ENCODE data around the gene SLC19A2. TPM values are rescaled to one million over a fixed set of nuclear protein-coding genes. Genes with fewer than 3 reads are reported as not detected.

Gene SLC19A2
- total RNA-seq, 1 donor from 2014 or later = 14.1 TPM

DNA sequence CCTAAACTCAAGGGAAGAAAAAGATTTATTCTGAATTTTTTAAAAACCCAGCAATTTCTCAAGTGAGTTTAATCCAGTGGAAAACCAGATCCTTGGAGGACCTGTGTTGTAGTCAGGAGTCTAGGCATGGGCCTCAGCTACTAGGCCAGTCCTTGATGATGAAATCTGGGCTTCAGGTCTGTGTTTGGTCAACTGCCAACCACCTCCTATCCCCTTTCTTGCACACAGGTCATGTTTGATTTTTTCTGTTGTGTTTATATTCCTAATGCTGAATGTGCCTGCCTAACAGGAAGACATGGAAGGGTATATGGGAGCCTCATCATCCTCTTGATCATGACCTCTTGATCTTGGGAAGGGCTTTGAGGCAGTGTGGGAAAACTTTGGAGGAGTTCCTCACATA is 38.2 kb upstream of the SLC19A2 start:
- no peak overlapping the region for H3K4me3 Mint-ChIP-seq (ENCODE audit: unreplicated experiment)

DNA sequence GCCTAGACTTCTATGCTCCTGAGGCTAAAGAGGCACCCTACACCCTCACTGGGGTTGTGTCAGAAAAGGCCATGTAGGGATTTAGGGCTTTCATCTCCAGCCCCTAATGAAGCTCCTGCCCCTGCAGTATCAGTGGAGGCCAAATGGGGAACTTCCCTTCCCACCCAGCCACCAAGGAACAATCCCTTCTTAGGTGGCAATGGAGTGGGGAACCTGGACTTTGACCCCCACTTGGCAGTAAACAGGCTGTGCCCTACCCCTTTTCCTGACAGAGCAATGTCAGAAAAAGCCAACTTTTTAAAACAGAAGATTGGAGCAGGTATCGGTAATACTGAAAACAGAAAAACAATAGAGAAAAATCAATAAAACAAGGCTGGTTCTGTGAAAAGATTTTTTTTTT is 35.5 kb upstream of the SLC19A2 start:
- H3K4me1 ChIP-seq (ENCODE audit: insufficient read depth, low read length) = no peaks in the 10 kb centered on the region

More for the DNA sequence above, 38.2 kb upstream of the SLC19A2 start:
- H3K27ac Mint-ChIP-seq (ENCODE audit: unreplicated experiment) = no peak overlapping the region
- no peak overlapping the region for H3K9ac ChIP-seq (ENCODE audit: low read length)
- no peak for TF ChIP-seq EZH2 (IDR thresholded peaks at IDR 0.05; ENCODE audit: insufficient read depth, low read length)
- TF ChIP-seq, protein P1, sequence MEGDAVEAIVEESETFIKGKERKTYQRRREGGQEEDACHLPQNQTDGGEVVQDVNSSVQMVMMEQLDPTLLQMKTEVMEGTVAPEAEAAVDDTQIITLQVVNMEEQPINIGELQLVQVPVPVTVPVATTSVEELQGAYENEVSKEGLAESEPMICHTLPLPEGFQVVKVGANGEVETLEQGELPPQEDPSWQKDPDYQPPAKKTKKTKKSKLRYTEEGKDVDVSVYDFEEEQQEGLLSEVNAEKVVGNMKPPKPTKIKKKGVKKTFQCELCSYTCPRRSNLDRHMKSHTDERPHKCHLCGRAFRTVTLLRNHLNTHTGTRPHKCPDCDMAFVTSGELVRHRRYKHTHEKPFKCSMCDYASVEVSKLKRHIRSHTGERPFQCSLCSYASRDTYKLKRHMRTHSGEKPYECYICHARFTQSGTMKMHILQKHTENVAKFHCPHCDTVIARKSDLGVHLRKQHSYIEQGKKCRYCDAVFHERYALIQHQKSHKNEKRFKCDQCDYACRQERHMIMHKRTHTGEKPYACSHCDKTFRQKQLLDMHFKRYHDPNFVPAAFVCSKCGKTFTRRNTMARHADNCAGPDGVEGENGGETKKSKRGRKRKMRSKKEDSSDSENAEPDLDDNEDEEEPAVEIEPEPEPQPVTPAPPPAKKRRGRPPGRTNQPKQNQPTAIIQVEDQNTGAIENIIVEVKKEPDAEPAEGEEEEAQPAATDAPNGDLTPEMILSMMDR (IDR thresholded peaks at IDR 0.05; ENCODE audit: insufficient read depth, low read depth, low read length) = no peak
- H3K9me3 Mint-ChIP-seq (ENCODE audit: unreplicated experiment) = no peaks in the 10 kb centered on the region
- H3K9me3 ChIP-seq (ENCODE audit: insufficient read depth, low read depth, low read length) = no peaks in the 10 kb centered on the region
- H2AFZ ChIP-seq (ENCODE audit: low read depth, low read length) = no peak overlapping the region
- no peaks in the 10 kb centered on the region for H3K27me3 Mint-ChIP-seq (ENCODE audit: low read depth, unreplicated experiment)
- no peak overlapping the region for H3K27ac ChIP-seq (ENCODE audit: low read depth, low read length)
- H3K4me3 ChIP-seq (ENCODE audit: insufficient read depth, low read depth, low read length) = no peak overlapping the region
- no peaks in the 10 kb centered on the region for H3K4me1 ChIP-seq (ENCODE audit: insufficient read depth, low read length)
- no peak overlapping the region for H3K4me2 ChIP-seq (ENCODE audit: low read length)
- FAIRE-seq (no peak), DNase-seq (ENCODE audit: low read depth) (no peak)
- H3K27me3 ChIP-seq (ENCODE audit: insufficient read depth, low read length) = no peaks in the 10 kb centered on the region
- H3K79me2 ChIP-seq (ENCODE audit: insufficient read depth, low read length) = no peaks in the 10 kb centered on the region
- no peaks in the 10 kb centered on the region for H3K36me3 ChIP-seq (ENCODE audit: insufficient read depth, low read length)
- H4K20me1 ChIP-seq (ENCODE audit: insufficient read depth, low read length) = no peaks in the 10 kb centered on the region
- H3K36me3 Mint-ChIP-seq (ENCODE audit: low read depth, unreplicated experiment) = no peaks in the 10 kb centered on the region
- H3K4me1 Mint-ChIP-seq (ENCODE audit: low read depth, unreplicated experiment) = peaks cover 7% of the 10 kb centered on the region

DNA sequence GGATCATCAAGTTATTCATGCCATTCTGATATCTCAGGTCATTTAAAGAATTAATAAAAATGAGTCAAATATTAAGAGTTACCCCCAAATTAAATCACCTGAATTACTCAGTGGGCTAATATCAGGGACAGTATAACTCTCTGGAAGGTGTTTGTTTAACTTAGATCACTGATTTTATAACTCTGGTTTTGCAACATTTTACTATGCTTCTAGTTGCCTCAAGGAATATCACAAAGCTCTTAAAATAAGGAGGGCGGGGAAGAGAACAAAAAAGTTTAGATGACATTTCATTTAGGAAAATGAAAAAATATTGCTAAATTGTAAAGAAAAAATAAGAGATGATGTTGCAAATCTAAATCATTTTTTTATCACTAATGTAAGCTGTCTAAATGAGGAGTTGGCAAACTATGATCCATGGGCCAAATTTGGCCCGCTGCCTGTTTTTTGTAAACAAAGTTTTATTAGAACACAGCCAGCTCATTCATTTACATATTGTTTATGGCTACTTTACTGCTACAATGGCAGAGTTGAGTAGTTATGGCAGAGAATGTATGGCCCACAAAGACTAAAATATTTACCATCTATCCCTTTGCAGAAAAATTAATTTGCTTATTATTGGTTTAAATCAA is 31.9 kb upstream of the SLC19A2 start:
- Histone ChIP-seq H2AFZ (ENCODE audit: low read depth, low read length) (no peak overlapping the region), H3K9ac (ENCODE audit: low read length) (no peak overlapping the region), H3K36me3 (ENCODE audit: insufficient read depth, low read length) (no peaks in the 10 kb centered on the region), H4K20me1 (ENCODE audit: insufficient read depth, low read length) (no peaks in the 10 kb centered on the region), H3K27ac (ENCODE audit: low read depth, low read length) (no peak overlapping the region), H3K27me3 (ENCODE audit: insufficient read depth, low read length) (no peaks in the 10 kb centered on the region), H3K4me1 (ENCODE audit: insufficient read depth, low read length) (no peaks in the 10 kb centered on the region), H3K9me3 (ENCODE audit: insufficient read depth, low read depth, low read length) (no peaks in the 10 kb centered on the region), H3K4me2 (ENCODE audit: low read length) (no peak overlapping the region), H3K79me2 (ENCODE audit: insufficient read depth, low read length) (no peaks in the 10 kb centered on the region), H3K4me3 (ENCODE audit: insufficient read depth, low read depth, low read length) (no peak overlapping the region)
- FAIRE-seq (no peak), DNase-seq (ENCODE audit: low read depth) (no peak)
- Mint-ChIP-seq H3K4me1 (ENCODE audit: low read depth, unreplicated experiment) (no peaks in the 10 kb centered on the region), H3K4me3 (ENCODE audit: unreplicated experiment) (no peak overlapping the region), H3K36me3 (ENCODE audit: low read depth, unreplicated experiment) (no peaks in the 10 kb centered on the region), H3K27me3 (ENCODE audit: low read depth, unreplicated experiment) (no peaks in the 10 kb centered on the region), H3K27ac (ENCODE audit: unreplicated experiment) (no peak overlapping the region), H3K9me3 (ENCODE audit: unreplicated experiment) (no peaks in the 10 kb centered on the region)
- no peak for TF ChIP-seq EZH2 (IDR thresholded peaks at IDR 0.05; ENCODE audit: insufficient read depth, low read length)
- TF ChIP-seq, protein P1 (IDR thresholded peaks at IDR 0.05; ENCODE audit: insufficient read depth, low read depth, low read length) = no peak

More for the DNA sequence above, 35.5 kb upstream of the SLC19A2 start:
- no peaks in the 10 kb centered on the region for H4K20me1 ChIP-seq (ENCODE audit: insufficient read depth, low read length)
- H3K9me3 ChIP-seq (ENCODE audit: insufficient read depth, low read depth, low read length) = no peaks in the 10 kb centered on the region
- Mint-ChIP-seq H3K27ac (ENCODE audit: unreplicated experiment) (no peak overlapping the region), H3K9me3 (ENCODE audit: unreplicated experiment) (no peaks in the 10 kb centered on the region), H3K4me1 (ENCODE audit: low read depth, unreplicated experiment) (no peaks in the 10 kb centered on the region), H3K27me3 (ENCODE audit: low read depth, unreplicated experiment) (no peaks in the 10 kb centered on the region), H3K36me3 (ENCODE audit: low read depth, unreplicated experiment) (no peaks in the 10 kb centered on the region), H3K4me3 (ENCODE audit: unreplicated experiment) (no peak overlapping the region)
- TF ChIP-seq, protein P1 (IDR thresholded peaks at IDR 0.05; ENCODE audit: insufficient read depth, low read depth, low read length) = no peak
- TF ChIP-seq EZH2 (IDR thresholded peaks at IDR 0.05; ENCODE audit: insufficient read depth, low read length) = no peak
- no peaks in the 10 kb centered on the region for H3K36me3 ChIP-seq (ENCODE audit: insufficient read depth, low read length)
- DNase-seq (ENCODE audit: low read depth) (no peak), FAIRE-seq (no peak)
- no peaks in the 10 kb centered on the region for H3K27me3 ChIP-seq (ENCODE audit: insufficient read depth, low read length)
- no peak overlapping the region for H3K4me3 ChIP-seq (ENCODE audit: insufficient read depth, low read depth, low read length)
- H3K27ac ChIP-seq (ENCODE audit: low read depth, low read length) = no peak overlapping the region
- H3K9ac ChIP-seq (ENCODE audit: low read length) = no peak overlapping the region
- H3K79me2 ChIP-seq (ENCODE audit: insufficient read depth, low read length) = no peaks in the 10 kb centered on the region
- H2AFZ ChIP-seq (ENCODE audit: low read depth, low read length) = no peak overlapping the region
- H3K4me2 ChIP-seq (ENCODE audit: low read length) = no peak overlapping the region

Data from astrocyte (in vitro differentiated cells and primary cell).